OCI-LY7 (cell line): ENCODE data around the gene ATG16L2. TPM values are rescaled to one million over a fixed set of nuclear protein-coding genes. Genes with fewer than 3 reads are reported as not detected.

ENCODE experiments used
- BruUV-seq: library from RNA; stranded (reverse); fragments of 400-500 nt; replicated peaks from 2 replicates; lab custom pipeline; 2021; lab: Mats Ljungman, UMichigan
- CTCF ChIA-PET: fragments of 300-600 bp; sonication (Branson Sonifier 250); formaldehyde crosslinking; loops from one replicate; lab custom pipeline; 2022; ENCODE audit warnings: antibody characterized with exemption; ENCODE audit not compliant: unreplicated experiment; lab: Charles Lee
- POLR2A ChIA-PET: fragments of 300-600 bp; sonication (Branson Sonifier 250); formaldehyde crosslinking; loops from one replicate; lab custom pipeline; 2022; ENCODE audit warnings: antibody characterized with exemption; lab: Charles Lee
- DNase-seq: peaks from one replicate; pipeline ENCODE4 v3.0.0-alpha.2; 2015; ENCODE audit warnings: low spot score
- H2AFZ ChIP-seq: fragments of 200-600 bp; sonication (generic), shearing (Covaris generic); 2 replicates; pipeline ENCODE4 v1.6.1; 2014; ENCODE audit warnings: mild to moderate bottlenecking, antibody characterized with exemption, low read length, moderate library complexity
- H3K27ac ChIP-seq: fragments of 200-600 bp; sonication (generic); 2 replicates; pipeline ENCODE4 v1.5.1; 2014; ENCODE audit warnings: mixed run types, low read depth, mild to moderate bottlenecking, moderate library complexity, low read length, inconsistent platforms; ENCODE audit not compliant: poor library complexity, severe bottlenecking
- H3K36me3 ChIP-seq: fragments of 200-600 bp; sonication (generic); 2 replicates; pipeline ENCODE4 v1.6.1; 2014; ENCODE audit warnings: mild to moderate bottlenecking, antibody characterized with exemption, low read length, moderate library complexity, mixed read lengths; ENCODE audit not compliant: insufficient read depth
- H3K4me1 ChIP-seq: fragments of 200-600 bp; sonication (generic); 2 replicates; pipeline ENCODE4 v1.5.1; 2014; ENCODE audit warnings: mild to moderate bottlenecking, low read length; ENCODE audit not compliant: insufficient read depth, poor library complexity, severe bottlenecking
- H3K4me2 ChIP-seq: fragments of 200-600 bp; sonication (generic); 2 replicates; pipeline ENCODE4 v1.6.1; 2014; ENCODE audit warnings: mild to moderate bottlenecking, low read length
- H3K4me3 ChIP-seq: fragments of 200-600 bp; sonication (generic); 2 replicates; pipeline ENCODE4 v1.5.1; 2014; ENCODE audit warnings: mild to moderate bottlenecking, low read depth, low read length; ENCODE audit not compliant: poor library complexity, severe bottlenecking
- H3K79me2 ChIP-seq: fragments of 200-600 bp; sonication (generic); 2 replicates; pipeline ENCODE4 v1.6.1; 2016; ENCODE audit warnings: low read depth, mild to moderate bottlenecking, low read length, moderate library complexity, mixed read lengths; ENCODE audit not compliant: insufficient read depth
- H3K9me2 ChIP-seq: fragments of 200-600 bp; sonication (generic); 2 replicates; pipeline ENCODE4 v1.6.1; 2016; ENCODE audit warnings: mild to moderate bottlenecking, low read length, mixed read lengths; ENCODE audit not compliant: insufficient read depth
- H3K9me3 ChIP-seq: fragments of 200-600 bp; sonication (generic); 2 replicates; pipeline ENCODE4 v1.6.1; 2014; ENCODE audit warnings: mild to moderate bottlenecking, mixed run types, low read length, mixed read lengths
- H4K20me1 ChIP-seq: fragments of 200-600 bp; sonication (generic); 2 replicates; pipeline ENCODE4 v1.6.1; 2014; ENCODE audit warnings: mild to moderate bottlenecking, antibody characterized with exemption, low read length, moderate library complexity, mixed read lengths; ENCODE audit not compliant: insufficient read depth
- EZH2phosphoT487 ChIP-seq: fragments of 200-600 bp; sonication (generic); IDR thresholded peaks from 2 replicates; pipeline ENCODE4 v1.6.1; 2018; ENCODE audit warnings: low read depth, borderline replicate concordance, mild to moderate bottlenecking, mixed run types, antibody characterized with exemption, low read length, moderate library complexity, mixed read lengths
- intact Hi-C: fragments of 100-400 bp; cut with micrococcal nuclease; formaldehyde crosslinking; loops from one replicate; pipeline ENCODE4 v1.10.0; 2022; ENCODE audit not compliant: unreplicated experiment
- total RNA-seq, 2 experiments: library from RNA; depleted of rRNA in 1 of 2; stranded (reverse); fragments of >200 nt in 1 of 2; shearing (Covaris generic) in 1 of 2; gene quantifications; 2 replicates each; pipeline ENCODE4 v1.2.3, GENCODE V29; 2014 to 2022
- TF ChIP-seq, protein P1 (sequence below): fragments of 200-600 bp; sonication (generic); conservative IDR thresholded peaks from 2 replicates; pipeline ENCODE4 v1.5.1; 2014; ENCODE audit warnings: mild to moderate bottlenecking, antibody characterized with exemption, low read length, moderate library complexity, mixed read lengths

ATG16L2 gene
- total RNA-seq, 2 experiments from 2014 or later = 103 to 108 TPM

DNA sequence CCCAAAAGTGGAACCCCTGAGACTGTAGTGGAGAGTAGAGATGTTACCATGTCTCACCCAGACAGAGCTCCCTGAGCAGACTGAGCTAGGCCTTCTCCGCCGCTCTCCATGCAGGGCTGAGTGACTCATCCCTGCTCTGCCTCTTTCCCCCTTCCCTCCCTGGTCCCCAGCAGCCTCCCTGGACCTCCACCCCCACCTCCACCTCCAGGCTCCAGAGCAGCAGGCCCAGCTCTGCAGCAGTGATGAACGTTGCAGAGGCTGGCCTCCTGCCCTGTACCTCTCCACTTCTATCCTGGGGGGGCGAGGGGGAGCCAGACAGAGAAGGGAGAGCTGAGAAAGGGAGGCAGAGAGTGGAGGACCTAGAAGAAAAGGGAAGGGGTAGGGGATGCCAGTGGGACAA, 42.7 kb upstream of the ATG16L2 start:
- no TSS peak for BruUV-seq
- Histone ChIP-seq H3K4me3 (no peak overlapping the region), H3K9me3 (no peaks in the 10 kb centered on the region), H3K9me2 (no peaks in the 10 kb centered on the region), H2AFZ (no peak overlapping the region), H3K4me2 (no peak overlapping the region), H3K4me1 (no peaks in the 10 kb centered on the region), H4K20me1 (no peaks in the 10 kb centered on the region), H3K79me2 (no peaks in the 10 kb centered on the region), H3K36me3 (no peaks in the 10 kb centered on the region), H3K27ac (no peak overlapping the region)
- POLR2A ChIA-PET = no interaction called here
- CTCF ChIA-PET = no interaction called here
- TF ChIP-seq, protein P1, sequence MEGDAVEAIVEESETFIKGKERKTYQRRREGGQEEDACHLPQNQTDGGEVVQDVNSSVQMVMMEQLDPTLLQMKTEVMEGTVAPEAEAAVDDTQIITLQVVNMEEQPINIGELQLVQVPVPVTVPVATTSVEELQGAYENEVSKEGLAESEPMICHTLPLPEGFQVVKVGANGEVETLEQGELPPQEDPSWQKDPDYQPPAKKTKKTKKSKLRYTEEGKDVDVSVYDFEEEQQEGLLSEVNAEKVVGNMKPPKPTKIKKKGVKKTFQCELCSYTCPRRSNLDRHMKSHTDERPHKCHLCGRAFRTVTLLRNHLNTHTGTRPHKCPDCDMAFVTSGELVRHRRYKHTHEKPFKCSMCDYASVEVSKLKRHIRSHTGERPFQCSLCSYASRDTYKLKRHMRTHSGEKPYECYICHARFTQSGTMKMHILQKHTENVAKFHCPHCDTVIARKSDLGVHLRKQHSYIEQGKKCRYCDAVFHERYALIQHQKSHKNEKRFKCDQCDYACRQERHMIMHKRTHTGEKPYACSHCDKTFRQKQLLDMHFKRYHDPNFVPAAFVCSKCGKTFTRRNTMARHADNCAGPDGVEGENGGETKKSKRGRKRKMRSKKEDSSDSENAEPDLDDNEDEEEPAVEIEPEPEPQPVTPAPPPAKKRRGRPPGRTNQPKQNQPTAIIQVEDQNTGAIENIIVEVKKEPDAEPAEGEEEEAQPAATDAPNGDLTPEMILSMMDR = no peak
- no peak for TF ChIP-seq EZH2phosphoT487
- intact Hi-C loops = no loop called here
- no peak for DNase-seq

DNA sequence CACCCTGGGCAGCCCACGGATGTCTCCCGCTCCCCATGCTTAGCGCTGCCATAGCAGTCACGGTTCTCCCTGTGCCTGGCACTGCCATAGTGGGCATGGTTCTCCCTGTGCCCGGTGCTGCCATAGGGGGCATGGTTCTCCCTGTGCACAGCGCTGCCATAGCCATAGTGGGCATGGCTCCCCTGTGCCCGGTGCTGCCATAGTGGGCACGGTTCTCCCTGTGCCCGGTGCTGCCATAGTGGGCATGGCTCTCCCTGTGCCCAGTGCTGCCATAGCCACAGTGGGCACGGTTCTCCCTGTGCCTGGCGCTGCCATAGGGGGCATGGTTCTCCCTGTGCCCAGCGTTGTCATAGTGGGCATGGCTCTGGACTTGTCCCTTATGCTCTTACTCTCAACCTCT, 42.2 kb upstream of the ATG16L2 start:
- H3K4me3 ChIP-seq = no peak overlapping the region
- BruUV-seq = no TSS peak
- intact Hi-C loops = no loop called here
- DNase-seq = no peak
- TF ChIP-seq, protein P1 = no peak
- no peak for TF ChIP-seq EZH2phosphoT487
- no peak overlapping the region for H2AFZ ChIP-seq
- no peak overlapping the region for H3K4me2 ChIP-seq
- ChIA-PET POLR2A (no interaction called here), CTCF (no interaction called here)
- H3K79me2 ChIP-seq = no peaks in the 10 kb centered on the region
- H3K9me2 ChIP-seq = no peaks in the 10 kb centered on the region
- no peak overlapping the region for H3K27ac ChIP-seq
- H3K9me3 ChIP-seq = no peaks in the 10 kb centered on the region
- no peaks in the 10 kb centered on the region for H3K36me3 ChIP-seq
- H3K4me1 ChIP-seq = no peaks in the 10 kb centered on the region
- H4K20me1 ChIP-seq = no peaks in the 10 kb centered on the region

DNA sequence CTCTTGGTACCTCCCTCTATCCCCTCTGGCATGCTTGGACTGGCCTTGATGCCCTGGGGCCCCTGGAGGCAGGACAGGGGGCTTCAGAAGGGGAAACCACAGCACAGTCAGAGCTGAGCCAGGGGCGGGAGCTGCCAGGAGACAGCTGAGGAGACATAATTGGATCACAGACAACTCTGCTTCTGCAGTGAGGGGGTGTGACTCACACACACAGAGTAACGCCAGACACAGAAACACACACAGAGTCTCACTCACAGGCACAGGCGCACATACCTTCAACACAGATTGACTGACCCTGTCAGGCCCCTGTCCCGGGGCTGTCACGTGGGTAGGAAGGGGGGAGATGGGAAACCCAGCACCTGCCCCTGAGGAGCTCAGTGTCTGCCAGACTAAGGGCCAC, 40.9 kb upstream of the ATG16L2 start:
- H3K9me3 ChIP-seq = no peaks in the 10 kb centered on the region
- TF ChIP-seq, protein P1 = no peak
- TF ChIP-seq EZH2phosphoT487 = no peak
- no peaks in the 10 kb centered on the region for H3K79me2 ChIP-seq
- no peaks in the 10 kb centered on the region for H3K4me1 ChIP-seq
- no peak overlapping the region for H3K4me3 ChIP-seq
- no peak for DNase-seq
- BruUV-seq = no TSS peak
- H3K9me2 ChIP-seq = no peaks in the 10 kb centered on the region
- intact Hi-C loops = no loop called here
- ChIA-PET POLR2A (no interaction called here), CTCF (no interaction called here)
- no peak overlapping the region for H3K4me2 ChIP-seq
- no peak overlapping the region for H2AFZ ChIP-seq
- H4K20me1 ChIP-seq = no peaks in the 10 kb centered on the region
- no peak overlapping the region for H3K27ac ChIP-seq
- H3K36me3 ChIP-seq = no peaks in the 10 kb centered on the region
